MM.1S (cell line): ENCODE measurements around the gene TMCO4.

Experiments
- DNase-seq: peaks from one replicate; pipeline ENCODE4 v3.0.0-alpha.2; 2015
- H2AFZ ChIP-seq: fragments of 300-600 bp; sonication (generic); 2 replicates; pipeline ENCODE4 v1.6.0; 2016; ENCODE audit warnings: antibody characterized with exemption, low read length
- H3F3A ChIP-seq: fragments of 300-600 bp; sonication (generic); 2 replicates; pipeline ENCODE4 v1.6.1; 2016; ENCODE audit warnings: mild to moderate bottlenecking, antibody characterized with exemption, low read length, moderate library complexity, mixed read lengths; ENCODE audit not compliant: insufficient read depth
- H3K27ac ChIP-seq: fragments of 300-600 bp; sonication (generic); 2 replicates; pipeline ENCODE4 v1.5.1; 2016; ENCODE audit warnings: mild to moderate bottlenecking, low read length
- H3K27me3 ChIP-seq: fragments of 300-600 bp; sonication (generic); replicated peaks from 2 replicates; pipeline ENCODE4 v1.6.0; 2016; ENCODE audit warnings: low read length; ENCODE audit not compliant: insufficient read depth
- H3K36me3 ChIP-seq: fragments of 300-600 bp; sonication (generic); replicated peaks from 2 replicates; pipeline ENCODE4 v1.6.1; 2016; ENCODE audit warnings: mild to moderate bottlenecking, low read length, mixed read lengths; ENCODE audit not compliant: insufficient read depth
- H3K4me1 ChIP-seq: fragments of 300-600 bp; sonication (generic); 2 replicates; pipeline ENCODE4 v1.6.1; 2016; ENCODE audit warnings: low read length, mixed read lengths
- H3K4me2 ChIP-seq: fragments of 300-600 bp; sonication (generic); 2 replicates; pipeline ENCODE4 v1.6.0; 2016; ENCODE audit warnings: low read depth, low read length
- H3K4me3 ChIP-seq: fragments of 300-600 bp; sonication (generic); 2 replicates; pipeline ENCODE4 v1.5.1; 2016; ENCODE audit warnings: low read length, mixed read lengths
- H3K79me2 ChIP-seq: fragments of 300-600 bp; sonication (generic); 2 replicates; pipeline ENCODE4 v1.6.1; 2016; ENCODE audit warnings: mixed run types, low read length, mixed read lengths
- H3K9ac ChIP-seq: fragments of 300-600 bp; sonication (generic); 2 replicates; pipeline ENCODE4 v1.6.1; 2016; ENCODE audit warnings: low read length, mixed read lengths
- H3K9me2 ChIP-seq: fragments of 300-600 bp; sonication (generic); replicated peaks from 2 replicates; pipeline ENCODE4 v1.6.1; 2016; ENCODE audit warnings: mild to moderate bottlenecking, low read length, mixed read lengths; ENCODE audit not compliant: insufficient read depth
- H3K9me3 ChIP-seq: fragments of 300-600 bp; sonication (generic); replicated peaks from 2 replicates; pipeline ENCODE4 v1.6.1; 2016; ENCODE audit warnings: mild to moderate bottlenecking, low read length, mixed read lengths; ENCODE audit not compliant: insufficient read depth
- H4K20me1 ChIP-seq: fragments of 300-600 bp; sonication (generic); 2 replicates; pipeline ENCODE4 v1.6.1; 2016; ENCODE audit warnings: mild to moderate bottlenecking, low read length, moderate library complexity, mixed read lengths; ENCODE audit not compliant: insufficient read depth
- CTCF ChIP-seq: fragments of 300-600 bp; sonication (generic); IDR thresholded peaks from 2 replicates; pipeline ENCODE4 v1.5.1; 2016; ENCODE audit warnings: antibody characterized with exemption, low read length, mixed read lengths
- EZH2 ChIP-seq: fragments of 300-600 bp; sonication (generic); optimal IDR thresholded peaks from 2 replicates; pipeline ENCODE3; 2017; ENCODE audit warnings: low read depth, mild to moderate bottlenecking, antibody characterized with exemption, low read length, mixed read lengths
- EZH2phosphoT487 ChIP-seq: fragments of 300-600 bp; sonication (generic); IDR thresholded peaks from 2 replicates; pipeline ENCODE4 v1.6.1; 2018; ENCODE audit warnings: antibody characterized with exemption, low read length

Gene TMCO4

DNA sequence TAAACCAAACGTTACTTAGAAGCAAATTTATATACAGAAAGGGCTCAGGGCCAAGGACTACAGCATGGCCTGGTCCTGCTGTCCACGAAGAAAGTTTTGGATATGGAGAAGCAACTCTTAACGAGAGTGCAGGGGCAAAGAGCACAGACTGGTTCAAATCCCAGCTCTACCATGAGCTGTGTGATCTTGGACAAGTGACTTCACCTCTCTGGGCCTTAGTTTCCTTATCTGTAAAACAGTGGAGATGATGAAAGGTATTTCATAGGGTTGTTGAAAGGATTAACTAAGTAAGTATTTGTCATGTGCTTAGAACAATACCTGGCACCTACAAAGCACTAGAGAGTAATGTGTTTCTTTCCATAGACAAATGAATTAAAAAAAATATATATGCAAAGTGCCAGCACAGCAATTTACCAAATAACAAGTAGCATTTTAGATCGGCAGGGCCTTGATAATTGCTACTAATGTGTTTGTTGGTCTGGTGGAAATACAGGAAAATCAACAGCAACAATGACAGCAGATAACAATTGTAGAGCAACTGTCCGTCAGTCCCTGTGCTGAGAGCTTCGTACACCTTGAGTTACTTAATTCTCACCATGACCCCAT is 25.4 kb downstream of the TMCO4 start:
- Histone ChIP-seq H3K27ac (no peak overlapping the region), H3K9me2 (no peaks in the 10 kb centered on the region), H3F3A (no peaks in the 10 kb centered on the region), H4K20me1 (no peaks in the 10 kb centered on the region), H3K36me3 (no peaks in the 10 kb centered on the region), H3K79me2 (no peaks in the 10 kb centered on the region), H3K4me3 (no peak overlapping the region), H2AFZ (no peak overlapping the region), H3K4me2 (no peak overlapping the region), H3K9me3 (no peaks in the 10 kb centered on the region), H3K4me1 (no peaks in the 10 kb centered on the region), H3K27me3 (no peaks in the 10 kb centered on the region), H3K9ac (no peak overlapping the region)
- TF ChIP-seq EZH2 (no peak), CTCF (no peak), EZH2phosphoT487 (no peak)
- no peak for DNase-seq

- no peaks in the 10 kb centered on the region for H3K4me1 ChIP-seq
Measured at GRCh38 chr1:19773485-19773884, 26.2 kb downstream of the TMCO4 start.

GRCh38 chr1:19772053-19772452 is 27.7 kb downstream of the TMCO4 start:
- no peaks in the 10 kb centered on the region for H3F3A ChIP-seq
- no peak overlapping the region for H3K27ac ChIP-seq
- H3K9ac ChIP-seq = no peak overlapping the region
- H3K36me3 ChIP-seq = no peaks in the 10 kb centered on the region
- H4K20me1 ChIP-seq = no peaks in the 10 kb centered on the region
- H3K79me2 ChIP-seq = no peaks in the 10 kb centered on the region
- H3K4me2 ChIP-seq = no peak overlapping the region
- H3K27me3 ChIP-seq = no peaks in the 10 kb centered on the region
- H3K9me3 ChIP-seq = no peaks in the 10 kb centered on the region
- no peak overlapping the region for H3K4me3 ChIP-seq
- no peaks in the 10 kb centered on the region for H3K4me1 ChIP-seq
- H3K9me2 ChIP-seq = no peaks in the 10 kb centered on the region
- DNase-seq = no peak
- TF ChIP-seq EZH2 = no peak
- no peak for TF ChIP-seq CTCF
- TF ChIP-seq EZH2phosphoT487 = no peak
- no peak overlapping the region for H2AFZ ChIP-seq

More at GRCh38 chr1:19773485-19773884, 26.2 kb downstream of the TMCO4 start:
- no peaks in the 10 kb centered on the region for H3K27me3 ChIP-seq
- H3K9ac ChIP-seq = no peak overlapping the region
- H3K79me2 ChIP-seq = no peaks in the 10 kb centered on the region
- no peaks in the 10 kb centered on the region for H3K9me3 ChIP-seq
- no peak for TF ChIP-seq EZH2
- no peak for TF ChIP-seq EZH2phosphoT487
- TF ChIP-seq CTCF = no peak
- H3F3A ChIP-seq = no peaks in the 10 kb centered on the region
- no peak overlapping the region for H3K4me2 ChIP-seq
- no peak overlapping the region for H3K4me3 ChIP-seq
- no peaks in the 10 kb centered on the region for H4K20me1 ChIP-seq
- H3K36me3 ChIP-seq = no peaks in the 10 kb centered on the region
- no peak overlapping the region for H3K27ac ChIP-seq
- DNase-seq = no peak
- H3K9me2 ChIP-seq = no peaks in the 10 kb centered on the region
- no peak overlapping the region for H2AFZ ChIP-seq
